Upper lobe of left lung (tissue), 4 donors: Measurements from ENCODE around the gene ATL1.

Experiments
- CTCF ChIP-seq, 6 experiments: fragments of 450-650 bp in 4 of 6; fragments of 200-600 bp in 2 of 6; sonication (generic) in 2 of 6; IDR thresholded peaks; one replicate each; pipeline ENCODE4 v1.5.1; 2016 to 2019; ENCODE audit warnings: antibody characterized with exemption in 6 of 6
- POLR2A ChIP-seq, 4 donors: fragments of 450-650 bp; IDR thresholded peaks; one replicate each; pipeline ENCODE4 v1.5.1; 2016 to 2017; ENCODE audit warnings: antibody characterized with exemption in 4 of 4, mild to moderate bottlenecking in 2 of 4
- POLR2AphosphoS5 ChIP-seq, 2 donors: sonication (generic); formaldehyde crosslinking; IDR thresholded peaks; one replicate each; pipeline ENCODE4 v1.5.1; 2017; ENCODE audit warnings: antibody characterized with exemption in 2 of 2

GRCh38 chr14:50539051-50539450, 20.9 kb upstream of the ATL1 start:
- no peak for TF ChIP-seq CTCF (IDR thresholded peaks at IDR 0.05)
- TF ChIP-seq POLR2A (IDR thresholded peaks at IDR 0.05): no peak
- TF ChIP-seq POLR2AphosphoS5 (IDR thresholded peaks at IDR 0.05): no peak
